Measurements from ENCODE around the gene RNF167. TPM values are rescaled to one million over a fixed set of nuclear protein-coding genes. Genes with fewer than 3 reads are reported as not detected.

RNF167 gene
- total and polyA plus RNA-seq, 2 donors from 2014 or later: 95.0 to 188 TPM

DNA sequence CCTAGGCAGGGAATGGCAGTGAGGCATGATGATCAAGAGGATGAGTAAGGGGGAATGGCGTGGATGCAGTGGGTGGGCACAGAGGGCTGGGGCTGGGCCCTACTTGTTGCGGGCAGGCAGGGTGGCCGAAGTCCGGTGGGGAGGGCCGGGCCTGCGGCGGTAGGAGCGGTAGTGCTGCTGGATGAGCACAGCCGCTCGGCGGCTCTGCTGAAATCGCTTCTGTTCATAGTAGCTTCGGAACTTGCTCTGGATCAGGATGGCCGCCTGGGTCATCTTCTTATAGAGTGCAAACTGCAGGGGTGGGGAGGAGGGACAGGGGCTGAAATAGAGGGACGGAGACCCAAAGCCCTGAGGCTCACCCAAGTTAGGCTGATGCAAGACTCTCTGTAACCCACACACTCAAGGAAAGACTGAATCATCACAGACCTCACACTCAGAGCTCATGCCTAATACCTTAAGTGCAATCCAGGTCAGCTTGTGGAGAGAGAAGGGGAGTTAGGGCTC is 29.0 kb downstream of the RNF167 start:
- TF ChIP-seq, protein P1, sequence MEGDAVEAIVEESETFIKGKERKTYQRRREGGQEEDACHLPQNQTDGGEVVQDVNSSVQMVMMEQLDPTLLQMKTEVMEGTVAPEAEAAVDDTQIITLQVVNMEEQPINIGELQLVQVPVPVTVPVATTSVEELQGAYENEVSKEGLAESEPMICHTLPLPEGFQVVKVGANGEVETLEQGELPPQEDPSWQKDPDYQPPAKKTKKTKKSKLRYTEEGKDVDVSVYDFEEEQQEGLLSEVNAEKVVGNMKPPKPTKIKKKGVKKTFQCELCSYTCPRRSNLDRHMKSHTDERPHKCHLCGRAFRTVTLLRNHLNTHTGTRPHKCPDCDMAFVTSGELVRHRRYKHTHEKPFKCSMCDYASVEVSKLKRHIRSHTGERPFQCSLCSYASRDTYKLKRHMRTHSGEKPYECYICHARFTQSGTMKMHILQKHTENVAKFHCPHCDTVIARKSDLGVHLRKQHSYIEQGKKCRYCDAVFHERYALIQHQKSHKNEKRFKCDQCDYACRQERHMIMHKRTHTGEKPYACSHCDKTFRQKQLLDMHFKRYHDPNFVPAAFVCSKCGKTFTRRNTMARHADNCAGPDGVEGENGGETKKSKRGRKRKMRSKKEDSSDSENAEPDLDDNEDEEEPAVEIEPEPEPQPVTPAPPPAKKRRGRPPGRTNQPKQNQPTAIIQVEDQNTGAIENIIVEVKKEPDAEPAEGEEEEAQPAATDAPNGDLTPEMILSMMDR (IDR thresholded peaks at IDR 0.05; ENCODE audit: borderline replicate concordance, extremely low read depth, insufficient read depth): no peak
- Histone ChIP-seq H3K9me3 (ENCODE audit: control insufficient read depth in 2 of 3, insufficient read depth in 1 of 3, low read length in 3 of 3) (no peaks in the 10 kb centered on the region), H3K9ac (ENCODE audit: low read length in 3 of 3) (peak overlapping the region; percentile 43 to 87 (median 48)), H3K27ac (ENCODE audit: low read depth in 2 of 2, low read length in 2 of 2) (peak overlapping the region; percentile 98 to 99), H3K4me1 (ENCODE audit: control insufficient read depth in 2 of 3, insufficient read depth in 2 of 3, low read depth in 1 of 3, low read length in 3 of 3) (peaks cover 3 to 29% (median 4%) of the 10 kb centered on the region in 3 donors), H3K27me3 (ENCODE audit: control insufficient read depth, insufficient read depth, low read length) (no peaks in the 10 kb centered on the region), H3K36me3 (ENCODE audit: control insufficient read depth in 2 of 3, insufficient read depth in 3 of 3, low read length in 3 of 3) (peaks cover 0 to 12% (median 8%) of the 10 kb centered on the region in 3 donors), H3K4me3 (ENCODE audit: low read length in 3 of 3) (peak overlapping the region; percentile 58 to 99 (median 93))
- FAIRE-seq (no peak), DNase-seq (peak in 1 of 5 donors; percentile 83)
- intact Hi-C loops (cut with DNase I): no loop called here

DNA sequence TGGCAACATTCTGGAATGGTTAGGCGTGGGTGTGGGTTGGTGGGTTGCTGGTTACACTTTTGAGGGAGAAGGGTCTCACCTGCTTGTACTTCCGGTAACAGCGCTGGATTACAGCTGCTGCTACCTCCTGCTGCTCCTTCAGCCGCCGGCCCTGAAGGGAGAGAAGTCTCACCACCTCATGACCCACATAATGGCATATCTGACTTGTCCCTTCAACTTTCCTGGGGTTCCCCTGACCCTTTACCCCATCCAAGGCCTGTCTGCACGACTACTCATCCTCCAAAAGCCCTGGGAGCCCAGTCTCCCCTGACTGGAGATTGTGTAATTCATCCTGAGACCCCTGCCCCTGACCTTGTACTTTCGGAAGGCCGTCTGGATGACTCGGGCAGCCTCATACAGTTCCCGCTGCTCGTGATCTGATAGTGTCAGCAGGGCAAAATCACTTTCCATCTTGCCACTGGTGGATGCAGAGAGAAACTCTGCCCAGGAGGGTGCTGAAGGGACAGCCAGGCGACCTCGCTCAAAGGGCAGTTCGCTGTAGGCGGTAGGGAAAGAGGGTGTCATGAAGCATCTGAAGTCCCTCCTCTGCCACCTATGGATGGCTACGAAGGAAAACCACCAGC is 29.6 kb downstream of the RNF167 start:
- no peaks in the 10 kb centered on the region for H3K27me3 ChIP-seq (ENCODE audit: control insufficient read depth, insufficient read depth, low read length)
- peak overlapping the region; percentile 58 to 99 (median 93) for H3K4me3 ChIP-seq (ENCODE audit: low read length in 3 of 3)
- no peak for FAIRE-seq
- peaks cover 0 to 12% (median 12%) of the 10 kb centered on the region in 3 donors for H3K36me3 ChIP-seq (ENCODE audit: control insufficient read depth in 2 of 3, insufficient read depth in 3 of 3, low read length in 3 of 3)
- peaks cover 3 to 31% (median 4%) of the 10 kb centered on the region in 3 donors for H3K4me1 ChIP-seq (ENCODE audit: control insufficient read depth in 2 of 3, insufficient read depth in 2 of 3, low read depth in 1 of 3, low read length in 3 of 3)
- H3K9me3 ChIP-seq (ENCODE audit: control insufficient read depth in 2 of 3, insufficient read depth in 1 of 3, low read length in 3 of 3): no peaks in the 10 kb centered on the region
- peak overlapping the region; percentile 52 to 70 for H3K27ac ChIP-seq (ENCODE audit: low read depth in 2 of 2, low read length in 2 of 2)
- intact Hi-C loops (cut with DNase I): no loop called here
- TF ChIP-seq, protein P1 (IDR thresholded peaks at IDR 0.05; ENCODE audit: borderline replicate concordance, extremely low read depth, insufficient read depth): no peak
- peak overlapping the region in 2 of 3 donors; percentile 36 to 87 for H3K9ac ChIP-seq (ENCODE audit: low read length in 3 of 3)
- peak in 4 of 5 donors; percentile 4 to 54 (median 40) for DNase-seq

- DNase-seq: peak in 1 of 5 donors; percentile 59
- H3K27me3 ChIP-seq (ENCODE audit: control insufficient read depth, insufficient read depth, low read length): no peaks in the 10 kb centered on the region
- TF ChIP-seq, protein P1 (IDR thresholded peaks at IDR 0.05; ENCODE audit: borderline replicate concordance, extremely low read depth, insufficient read depth): no peak
- H3K9ac ChIP-seq (ENCODE audit: low read length in 3 of 3): no peak overlapping the region
- peaks cover 3 to 31% (median 4%) of the 10 kb centered on the region in 3 donors for H3K4me1 ChIP-seq (ENCODE audit: control insufficient read depth in 2 of 3, insufficient read depth in 2 of 3, low read depth in 1 of 3, low read length in 3 of 3)
- intact Hi-C loops (cut with DNase I): no loop called here
- H3K27ac ChIP-seq (ENCODE audit: low read depth in 2 of 2, low read length in 2 of 2): peak overlapping the region in 1 of 2 donors; percentile 46
- FAIRE-seq: no peak
- H3K9me3 ChIP-seq (ENCODE audit: control insufficient read depth in 2 of 3, insufficient read depth in 1 of 3, low read length in 3 of 3): no peaks in the 10 kb centered on the region
- peaks cover 0 to 13% (median 12%) of the 10 kb centered on the region in 3 donors for H3K36me3 ChIP-seq (ENCODE audit: control insufficient read depth in 2 of 3, insufficient read depth in 3 of 3, low read length in 3 of 3)
- H3K4me3 ChIP-seq (ENCODE audit: low read length in 3 of 3): peak overlapping the region in 1 of 3 donors; percentile 99
Observed at GRCh38 chr17:4970273-4970672, 30.2 kb downstream of the RNF167 start.

Data from kidney (tissue), 14 donors.